CD4-positive, alpha-beta T cell (primary cell): ENCODE results near the gene DFFA. TPM values are rescaled to one million over a fixed set of nuclear protein-coding genes. Genes with fewer than 3 reads are reported as not detected.

Source experiments
- ATAC-seq: fragments of 200-7000 bp; cut with Tn5 transposase; one replicate; pipeline ENCODE4 v1.10.0; 2022; ENCODE audit warnings: mild to moderate bottlenecking; ENCODE audit not compliant: poor library complexity
- CTCF ChIA-PET: fragments of 350-600 bp; sonication (Branson Sonifier 250); formaldehyde crosslinking; loops from one replicate; lab custom pipeline; 2021; ENCODE audit warnings: antibody characterized with exemption, inconsistent platforms; lab: Charles Lee
- POLR2A ChIA-PET: fragments of 350-600 bp; sonication (Branson Sonifier 250); formaldehyde crosslinking; loops from one replicate; lab custom pipeline; 2021; ENCODE audit warnings: antibody characterized with exemption, inconsistent platforms; lab: Charles Lee
- DNase-seq, 14 experiments: peaks; one replicate each; pipeline ENCODE4 v3.0.0-alpha.2; 2013 to 2020; ENCODE audit warnings: mixed read lengths in 2 of 14
- H3K27ac ChIP-seq, 2 donors: one replicate each; pipeline versions ENCODE4 v1.5.1 to v1.7.0; 2013; ENCODE audit warnings: low read length in 2 of 2, low read depth in 1 of 2, mild to moderate bottlenecking in 1 of 2
- H3K27me3 ChIP-seq, 2 experiments: 1 replicate in 1 of 2; 2 replicates in 1 of 2; pipeline versions ENCODE4 v1.6.1 to v1.7.0; 2013; ENCODE audit warnings: low read length in 2 of 2, control low read depth in 1 of 2, mild to moderate bottlenecking in 1 of 2, moderate library complexity in 1 of 2; ENCODE audit not compliant: insufficient read depth in 2 of 2, control insufficient read depth in 1 of 2
- H3K36me3 ChIP-seq: one replicate; pipeline ENCODE4 v1.6.1; 2013; ENCODE audit warnings: low read length, control low read depth; ENCODE audit not compliant: insufficient read depth
- H3K4me1 ChIP-seq: one replicate; pipeline ENCODE4 v1.6.1; 2013; ENCODE audit warnings: low read length, control low read depth; ENCODE audit not compliant: insufficient read depth
- H3K4me3 ChIP-seq: one replicate; pipeline ENCODE4 v1.5.1; 2013; ENCODE audit warnings: mild to moderate bottlenecking, low read length, moderate library complexity
- H3K9me3 ChIP-seq, 2 experiments: 1 replicate in 1 of 2; 2 replicates in 1 of 2; pipeline versions ENCODE4 v1.6.1 to v1.7.0; 2013; ENCODE audit warnings: low read length in 2 of 2, mild to moderate bottlenecking in 2 of 2, control low read depth in 1 of 2, moderate library complexity in 1 of 2; ENCODE audit not compliant: control insufficient read depth in 1 of 2, insufficient read depth in 1 of 2
- H3K27ac Mint-ChIP-seq: one replicate; pipeline ENCODE4 v1.8.0; 2020; ENCODE audit warnings: mixed read lengths
- H3K27me3 Mint-ChIP-seq: one replicate; pipeline ENCODE4 v1.8.0; 2021; ENCODE audit warnings: mixed read lengths
- H3K36me3 Mint-ChIP-seq: one replicate; pipeline ENCODE4 v1.8.0; 2021; ENCODE audit warnings: low read depth, mixed read lengths
- H3K4me1 Mint-ChIP-seq: one replicate; pipeline ENCODE4 v1.8.0; 2021; ENCODE audit warnings: low read depth, mixed read lengths
- H3K4me3 Mint-ChIP-seq: one replicate; pipeline ENCODE4 v1.8.0; 2020; ENCODE audit warnings: mild to moderate bottlenecking, mixed read lengths
- H3K9me3 Mint-ChIP-seq: one replicate; pipeline ENCODE4 v1.8.0; 2020; ENCODE audit warnings: mixed read lengths
- CTCF ChIP-seq: fragments of 200-600 bp; IDR thresholded peaks from one replicate; pipeline ENCODE4 v1.8.0; 2022; ENCODE audit warnings: antibody characterized with exemption, mild to moderate bottlenecking
- intact Hi-C, 2 experiments: fragments of 100-400 bp; cut with DNase I in 1 of 2; cut with micrococcal nuclease in 1 of 2; formaldehyde crosslinking; loops; one replicate each; pipeline versions ENCODE4 v1.15.1 to v1.9.0; 2023 to 2025; cut with DNase I, micrococcal nuclease
- total RNA-seq, 174 experiments: library from RNA in 2 of 174; stranded (reverse) in 2 of 174; gene quantifications; one replicate each; pipeline ENCODE4 v1.2.3 and lab custom pipeline; 2021 to 2026

Gene DFFA
- total RNA-seq, 2 experiments from 2014 or later: 7.4 to 9.1 TPM

GRCh38 chr1:10432910-10433700 is 39.2 kb downstream of the DFFA start:
- ChIA-PET POLR2A (no interaction called here), CTCF (interaction anchor here (1.7 kb wide), 1 partner anchor 62 kb away, joined by 5 read pairs; no protein-coding TSS in a partner anchor)
- no peak for TF ChIP-seq CTCF
- Histone ChIP-seq H3K27ac (no peak overlapping the region), H3K36me3 (no peaks in the 10 kb centered on the region), H3K4me3 (no peak overlapping the region), H3K27me3 (no peaks in the 10 kb centered on the region), H3K9me3 (no peaks in the 10 kb centered on the region), H3K4me1 (peaks cover 22% of the 10 kb centered on the region)
- Mint-ChIP-seq H3K36me3 (peaks cover 6% of the 10 kb centered on the region), H3K9me3 (no peaks in the 10 kb centered on the region), H3K27ac (peak overlapping the region; percentile 24), H3K27me3 (no peaks in the 10 kb centered on the region), H3K4me3 (peak overlapping the region; percentile 56), H3K4me1 (peaks cover 20% of the 10 kb centered on the region)
- no peak for DNase-seq
- no peak for ATAC-seq
- intact Hi-C loops: loop anchor here in 1 of 2 experiments (5.0 kb wide), 1 partner anchor 806 kb away; no protein-coding TSS in a partner anchor

DNA sequence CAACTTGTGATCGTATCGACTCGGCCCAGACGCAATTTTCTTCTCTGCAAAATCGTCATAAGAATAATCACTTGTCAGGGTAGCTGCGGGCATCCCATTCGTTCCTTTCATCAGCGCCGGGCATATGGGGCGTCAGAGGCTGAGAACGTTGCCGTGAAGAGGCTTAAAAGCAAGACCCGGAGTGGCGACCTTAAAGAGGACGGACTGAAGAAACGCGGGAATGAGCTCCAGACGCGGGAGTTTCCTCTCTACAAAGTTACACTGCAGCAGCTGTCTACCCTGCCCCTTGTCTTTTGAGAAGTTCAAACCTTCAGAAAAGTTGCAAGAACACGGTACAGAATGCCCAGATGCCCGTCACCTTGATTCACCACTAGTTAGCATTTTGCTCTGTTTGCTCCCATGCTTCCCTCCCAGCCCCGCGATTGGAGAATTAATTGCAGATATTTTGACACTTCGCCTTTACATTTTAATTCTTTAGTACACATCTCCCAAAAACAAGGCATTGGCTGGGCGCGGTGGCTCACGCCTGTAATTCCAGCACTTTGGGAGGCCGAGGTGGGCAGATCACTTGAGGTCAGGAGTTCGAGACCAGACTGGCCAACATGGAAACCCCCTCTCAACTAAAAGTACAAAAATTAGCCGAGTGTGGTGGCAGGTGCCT is 41.1 kb downstream of the DFFA start:
- H3K27ac ChIP-seq: peak overlapping the region in 1 of 2 donors; percentile 65
- Mint-ChIP-seq H3K36me3 (peaks cover 6% of the 10 kb centered on the region), H3K4me1 (peaks cover 23% of the 10 kb centered on the region), H3K4me3 (peak overlapping the region; percentile 94), H3K27ac (peak overlapping the region; percentile 92), H3K9me3 (no peaks in the 10 kb centered on the region), H3K27me3 (no peaks in the 10 kb centered on the region)
- intact Hi-C loops: loop anchor here in 1 of 2 experiments (2.0 to 5.0 kb wide), 2 partner anchors 436 to 804 kb away; no protein-coding TSS in a partner anchor
- ChIA-PET POLR2A (interaction anchor here (0.8 to 2.2 kb wide), 6 partner anchors 30 to 221 kb away, joined by 3 to 20 read pairs (median 6); partner anchors contain the start of genes DFFA, KIF1B, PEX14 and PGD), CTCF (interaction anchor here (0.6 to 3.0 kb wide), 6 partner anchors 31 to 581 kb away, joined by 3 to 35 read pairs (median 14); partner anchors contain the start of genes KIF1B, PGD and TARDBP)
- ATAC-seq: peak; percentile 5
- peak overlapping the region; percentile 71 for H3K4me3 ChIP-seq
- H3K9me3 ChIP-seq: no peaks in the 10 kb centered on the region
- no peaks in the 10 kb centered on the region for H3K27me3 ChIP-seq
- peaks cover 26% of the 10 kb centered on the region for H3K4me1 ChIP-seq
- peak in 2 of 14 experiments; percentile 14 to 59 for DNase-seq
- no peaks in the 10 kb centered on the region for H3K36me3 ChIP-seq
- no peak for TF ChIP-seq CTCF
